DMS114 treated with DMSO at 0.1 percent for 48 hours (cell line): ENCODE measurements around the gene RFC2.
"Not testable (repeated sequence)": the region's sequence is repeated elsewhere in the genome, so short reads cannot be mapped to it uniquely, and the experiment has no call there.

Experiments
- DNase-seq: peaks from one replicate; lab custom pipeline; 2025; ENCODE audit not compliant: unreplicated experiment; lab: John Stamatoyannopoulos, UW

The RFC2 gene

DNA sequence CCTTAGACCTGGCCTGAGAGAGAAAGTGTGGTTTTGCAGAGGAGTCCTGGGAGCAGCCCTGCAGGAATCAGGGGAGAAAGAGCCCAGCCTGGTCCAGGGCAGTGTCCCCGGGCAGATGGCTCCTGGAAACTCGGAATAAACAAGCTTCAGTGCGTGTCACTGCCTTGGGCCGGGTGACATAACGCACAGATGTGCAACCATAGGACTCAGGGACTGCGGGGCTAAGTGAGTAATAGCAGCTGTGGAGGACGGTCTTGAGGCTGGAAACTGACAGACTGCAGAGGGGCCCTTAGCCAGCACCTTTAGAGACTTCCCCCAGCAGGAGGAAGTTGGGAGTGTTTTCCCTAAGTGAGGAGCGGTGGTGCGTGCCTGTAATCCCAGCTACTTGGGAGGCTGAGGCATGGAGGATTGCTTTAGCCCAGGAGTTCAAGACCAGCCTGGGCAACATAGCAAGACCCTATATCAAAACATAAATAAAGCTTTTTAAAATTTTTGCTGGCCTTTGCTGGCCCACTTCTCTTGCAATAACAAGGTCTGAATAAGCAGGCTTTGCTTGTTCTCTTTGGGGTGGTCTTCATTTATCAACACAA is 29.8 kb upstream of the RFC2 start:
- DNase-seq, result no peak

DNA sequence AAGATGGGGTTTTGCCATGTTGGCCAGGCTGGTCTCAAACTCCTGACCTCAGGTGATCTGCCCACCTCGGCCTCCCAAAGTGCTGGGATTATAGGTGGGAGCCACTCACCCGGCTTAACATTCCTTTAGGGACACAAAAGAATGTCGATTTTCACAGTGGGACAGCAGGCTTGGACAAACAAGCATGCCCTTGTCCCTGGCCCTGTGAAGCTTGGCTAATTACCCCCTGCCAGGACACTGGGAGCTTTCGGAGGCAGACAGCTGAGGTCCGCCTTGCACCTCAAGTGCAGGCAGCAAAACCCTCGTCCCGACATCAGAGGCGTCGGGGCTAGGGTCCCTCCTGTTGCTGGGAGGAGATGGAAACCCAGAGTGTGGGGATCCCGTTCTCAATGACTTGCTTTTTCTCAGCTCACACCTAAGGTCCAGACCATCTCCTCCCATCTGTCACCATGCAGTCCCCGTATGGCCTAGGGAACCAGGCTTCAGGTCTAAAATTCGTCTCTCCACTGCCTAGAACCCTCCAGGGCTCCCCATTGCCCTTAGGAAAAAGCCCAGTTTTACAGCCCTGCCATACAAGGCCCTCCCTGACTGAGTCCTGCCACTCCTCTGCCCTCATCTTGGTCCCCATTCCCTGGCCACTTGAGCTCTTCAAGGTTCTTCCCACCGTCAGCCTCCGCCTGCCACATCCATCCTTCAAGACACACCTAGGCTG is 28.7 kb upstream of the RFC2 start:
- no peak for DNase-seq

DNA sequence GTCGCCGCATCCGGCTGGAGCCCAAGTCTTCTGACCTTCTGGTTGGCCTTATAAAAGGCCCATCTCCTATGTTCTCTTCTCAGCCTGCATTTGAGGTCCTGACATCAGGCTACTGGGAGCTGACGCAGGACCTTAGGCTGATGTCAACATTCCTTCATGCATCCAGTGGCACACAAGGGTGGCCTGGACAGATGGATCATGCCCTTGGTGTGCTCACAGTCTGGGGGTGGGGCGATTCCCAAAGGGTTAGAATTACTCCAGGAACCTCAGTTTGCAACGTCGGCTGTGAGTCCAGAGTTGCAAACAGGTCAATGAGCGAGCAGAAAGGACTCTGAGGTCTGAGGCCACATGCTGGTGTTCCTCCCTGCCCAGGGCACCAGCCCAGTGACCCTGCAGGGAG is 26.8 kb upstream of the RFC2 start:
- DNase-seq, result no peak

DNA sequence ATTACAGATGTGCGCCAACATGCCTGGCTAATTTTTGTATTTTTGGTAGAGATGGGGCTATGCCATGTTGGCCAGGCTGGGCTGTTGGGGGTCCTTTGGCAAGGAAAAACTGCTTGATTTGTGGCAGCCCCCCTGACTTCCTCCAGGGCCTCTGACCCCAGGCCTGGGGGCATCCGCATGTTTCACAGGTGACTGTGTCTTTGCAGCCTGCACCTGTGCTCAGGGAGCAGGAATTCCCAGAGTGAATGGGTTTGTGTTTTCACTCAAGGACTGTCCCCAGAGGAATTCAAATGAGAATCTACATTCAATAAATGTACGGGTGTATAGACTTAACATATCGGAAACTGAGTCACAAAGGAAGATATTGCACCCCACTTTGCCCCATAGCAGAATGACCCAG is 23.4 kb upstream of the RFC2 start:
- no peak for DNase-seq

DNA sequence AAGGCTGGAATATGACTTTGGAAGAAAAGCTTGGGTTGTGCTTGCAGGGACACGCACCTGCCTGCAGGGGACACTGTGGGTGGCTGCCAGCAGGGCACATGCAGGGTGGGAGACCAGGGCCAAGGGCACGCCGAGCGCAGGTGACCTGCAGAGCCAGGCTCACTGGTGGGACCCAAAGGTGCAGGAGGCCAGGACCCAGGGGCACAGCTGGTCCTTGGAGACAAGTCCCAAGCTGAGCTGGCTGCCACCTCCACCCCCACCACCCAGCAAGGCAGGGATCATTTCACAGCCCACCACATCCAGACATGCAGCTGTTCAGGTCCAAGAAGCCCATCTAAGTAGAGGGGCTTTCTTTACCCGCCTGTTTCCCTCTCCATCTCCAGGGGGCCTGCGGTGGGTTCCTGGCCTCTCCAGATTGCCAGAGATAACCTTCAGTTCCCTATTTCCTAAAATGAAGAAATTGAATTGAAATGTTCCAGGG is 21.2 kb upstream of the RFC2 start:
- no peak for DNase-seq

DNA sequence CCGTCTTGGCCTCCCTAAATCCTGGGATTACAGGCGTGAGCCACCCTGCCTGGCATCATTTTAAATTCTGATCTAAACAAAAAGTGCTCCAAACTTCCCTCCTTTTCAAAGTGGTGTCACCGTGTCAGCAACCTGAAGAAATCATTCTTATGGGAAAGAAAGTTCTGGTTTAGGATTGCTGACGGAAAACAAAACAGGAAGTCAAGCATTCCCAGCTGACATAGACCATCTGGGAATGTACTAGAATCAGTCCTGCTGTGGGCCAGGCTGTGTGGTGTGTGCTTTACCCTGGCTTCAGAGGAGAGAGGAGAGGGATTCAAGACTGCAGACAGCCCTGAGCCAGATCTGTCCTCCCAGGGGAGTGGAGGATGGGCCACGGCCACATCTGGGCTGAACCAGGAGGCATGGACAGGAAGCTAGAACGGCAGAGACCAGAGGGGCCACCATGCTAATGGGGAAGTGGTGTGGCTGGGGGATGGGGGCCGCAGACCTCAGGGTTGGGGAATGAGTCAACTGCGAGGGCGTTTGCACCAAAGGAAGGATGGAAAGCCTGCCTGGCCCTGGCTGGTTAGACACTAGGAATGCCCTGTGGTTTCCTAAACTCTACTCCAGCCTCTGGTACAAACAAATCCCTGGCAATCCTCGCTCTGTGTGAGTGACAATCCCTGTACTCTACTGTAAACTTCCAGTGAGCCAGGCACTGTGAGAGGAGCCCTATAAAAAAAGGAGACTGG is 18.3 kb upstream of the RFC2 start:
- DNase-seq, result no peak

DNA sequence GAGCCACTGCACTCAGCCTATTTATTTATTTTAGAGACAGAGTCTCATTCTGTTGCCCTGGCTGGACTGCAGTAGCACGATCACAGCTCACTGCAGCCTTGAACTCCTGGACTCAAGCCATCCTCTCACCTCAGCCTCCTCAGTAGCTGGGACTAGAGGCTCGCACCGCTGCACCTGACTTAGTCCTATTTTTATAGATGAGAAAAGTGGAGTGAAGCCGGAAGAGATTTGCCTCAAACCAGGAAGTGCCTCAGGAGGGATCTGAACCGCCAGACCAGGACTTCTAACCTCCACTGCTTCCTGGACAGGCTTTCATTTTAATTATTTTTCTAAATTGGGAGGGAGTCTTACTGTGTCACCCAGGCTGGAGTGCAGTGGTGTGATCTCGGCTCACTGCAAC is 17.5 kb upstream of the RFC2 start:
- no peak for DNase-seq

DNA sequence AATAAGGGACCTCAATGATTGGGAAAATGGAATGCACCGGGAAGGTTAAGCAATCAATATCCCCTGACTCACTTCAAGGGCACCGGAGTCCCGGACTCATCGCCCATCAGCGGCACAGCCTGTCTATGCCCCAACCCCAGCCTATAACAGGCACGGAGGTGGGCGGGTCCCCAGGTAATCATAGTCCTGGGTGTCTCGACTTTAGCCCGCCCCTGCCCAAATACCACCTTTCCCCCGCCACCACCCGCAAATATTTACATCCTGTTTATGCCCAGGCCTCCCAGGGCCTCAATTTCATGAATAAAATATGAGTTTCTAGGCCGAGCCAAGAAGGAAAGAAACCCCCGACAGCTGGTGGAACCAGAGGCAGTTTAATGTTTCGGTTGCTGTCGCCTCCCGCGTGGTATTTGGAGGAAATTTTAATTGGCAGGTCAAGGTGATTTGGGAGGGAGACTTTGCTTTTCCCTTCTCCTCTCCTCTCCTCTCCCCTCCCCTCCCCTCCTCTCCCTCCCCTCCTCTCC is 15.6 kb upstream of the RFC2 start:
- DNase-seq, result peak; percentile 36

DNA sequence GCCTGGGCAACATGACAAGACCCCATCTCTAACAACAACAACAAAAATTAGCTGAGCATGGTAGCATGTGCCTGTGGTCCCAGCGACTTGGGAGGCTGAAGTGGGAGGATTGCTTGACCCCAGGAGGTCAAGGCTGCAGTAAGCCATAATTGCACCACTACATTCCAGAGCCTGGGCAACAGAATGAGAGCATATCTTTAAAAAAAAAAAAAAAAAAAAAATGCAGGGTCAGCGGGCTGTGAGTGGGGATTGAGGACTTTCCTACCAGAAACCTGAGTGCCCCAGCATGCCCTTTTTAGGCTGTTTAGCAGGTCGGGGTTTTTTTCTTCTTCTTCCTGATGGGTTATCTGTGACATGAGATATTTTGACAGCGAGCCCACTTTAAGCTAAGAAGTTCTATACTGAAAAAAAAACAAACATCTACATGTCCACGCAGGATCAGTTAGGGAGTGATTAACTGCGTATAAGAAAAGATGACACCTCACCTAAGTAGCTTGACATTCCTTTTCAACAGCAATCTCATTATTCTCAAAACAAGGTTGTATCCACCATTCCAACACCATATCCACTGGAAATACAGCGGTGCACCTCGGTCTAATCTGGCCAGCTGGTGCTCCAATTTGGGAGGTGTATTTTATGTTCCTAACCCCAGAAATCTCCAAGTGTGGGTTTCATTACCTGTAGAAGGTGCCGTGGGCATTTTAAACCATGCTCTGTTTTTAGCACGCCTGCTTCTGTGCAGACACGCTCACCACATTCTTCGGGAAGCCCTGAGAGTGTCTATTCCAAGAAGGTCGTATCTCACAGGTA is 13.8 kb upstream of the RFC2 start:
- DNase-seq, result no peak

DNA sequence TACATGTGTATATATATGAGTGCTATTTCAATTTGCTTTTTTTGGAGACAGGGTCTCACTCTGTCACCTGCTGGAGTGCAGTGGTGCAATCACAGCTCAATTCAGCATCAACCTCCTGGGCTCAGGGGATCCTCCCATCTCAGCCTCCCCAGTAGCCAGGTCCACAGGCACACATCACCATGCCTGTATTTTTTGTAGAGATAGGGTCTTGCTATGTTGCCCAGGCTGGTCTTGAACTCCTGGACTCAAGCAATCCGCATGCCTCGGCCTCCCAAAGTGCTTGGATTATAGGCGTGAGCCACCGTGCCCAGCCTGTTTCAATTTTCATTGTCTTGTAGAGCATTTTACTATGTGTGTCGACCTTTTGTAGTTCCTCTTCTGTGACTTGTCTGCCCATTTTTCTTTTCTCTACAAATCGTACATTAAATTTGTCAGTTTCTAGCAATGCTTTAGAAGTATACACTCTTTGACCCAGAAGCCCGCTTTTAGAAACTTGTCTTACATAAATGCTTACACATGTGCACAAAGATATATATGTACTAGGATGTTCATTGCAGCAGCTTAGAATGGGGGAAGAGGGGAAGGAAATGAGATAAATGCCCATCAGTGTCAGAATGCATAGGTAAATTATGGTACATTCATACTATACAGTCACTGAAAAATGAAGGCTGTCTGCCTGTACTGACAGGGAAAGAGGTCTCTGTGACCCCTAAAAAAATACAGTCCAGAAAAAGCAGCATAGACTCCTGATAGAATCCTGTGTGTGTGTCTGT is 12.2 kb upstream of the RFC2 start:
- no peak for DNase-seq

DNA sequence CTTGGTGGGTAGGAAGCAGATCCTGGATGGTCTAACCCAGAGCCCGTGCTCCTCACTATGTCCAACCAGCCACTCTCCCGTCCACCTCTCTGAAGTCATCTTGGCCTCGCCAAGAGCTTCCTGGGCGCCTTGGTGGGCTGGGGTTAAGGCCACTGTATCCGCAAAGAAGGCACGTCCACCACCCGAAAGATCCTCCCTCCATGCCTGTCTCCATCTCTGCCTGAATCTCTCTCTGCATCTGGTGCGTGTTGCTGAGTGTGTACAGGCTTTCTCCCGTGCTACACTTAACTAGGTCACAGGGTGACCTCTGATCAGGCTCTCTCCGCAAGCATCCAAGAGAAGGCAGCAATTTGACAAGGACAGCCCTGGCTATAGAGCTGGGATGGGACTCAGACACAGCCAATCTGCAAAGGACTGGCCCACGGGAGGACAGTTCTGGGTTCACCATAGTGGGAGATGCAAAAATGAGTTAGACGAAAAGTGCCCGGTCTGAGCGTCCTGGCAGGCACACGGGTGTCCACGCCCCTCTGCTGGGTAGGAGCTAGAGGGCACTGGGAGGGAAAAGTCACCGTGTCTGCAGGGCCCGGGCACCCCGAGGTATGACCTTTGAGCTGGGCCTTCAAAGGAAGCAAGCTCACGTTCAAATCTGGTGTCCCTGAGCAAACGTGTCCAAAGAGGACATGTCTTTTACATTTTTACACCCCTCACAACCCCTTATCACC is 9.4 kb upstream of the RFC2 start:
- no peak for DNase-seq

DNA sequence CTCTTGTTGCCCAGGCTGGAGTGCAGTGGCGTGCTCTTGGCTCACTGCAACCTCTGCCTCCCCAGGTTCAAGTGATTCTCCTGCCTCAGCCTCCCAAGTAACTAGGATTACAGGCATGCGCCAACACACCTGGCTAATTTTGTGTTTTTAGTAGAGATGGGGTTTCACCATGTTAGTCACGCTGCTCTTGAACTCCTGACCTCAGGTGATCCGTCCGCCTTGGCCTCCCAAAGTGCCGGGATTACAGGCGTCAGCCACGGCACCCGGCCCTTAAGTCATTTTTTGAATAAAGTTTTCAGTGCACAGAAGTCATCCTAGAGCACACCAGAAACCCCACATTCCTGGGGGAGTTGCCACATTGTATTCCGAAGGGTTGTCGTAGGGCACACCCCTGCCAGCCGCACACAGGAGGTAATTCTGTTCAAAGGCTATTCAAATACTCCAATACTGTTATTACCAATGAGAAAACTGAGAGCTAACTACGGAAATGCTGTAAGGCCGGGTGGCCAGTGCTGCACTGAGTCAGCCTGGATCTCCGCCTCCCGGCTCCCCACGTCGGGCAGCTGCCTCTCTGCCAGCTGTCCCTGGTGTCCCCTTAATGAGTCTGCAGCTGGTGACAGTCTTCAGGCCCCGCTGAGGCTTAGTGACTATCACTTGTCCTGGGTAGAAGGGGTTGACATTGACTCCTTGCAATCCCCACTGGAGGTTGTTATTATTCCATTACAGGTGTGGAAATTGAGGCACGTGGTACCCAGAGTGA is 8.6 kb upstream of the RFC2 start:
- DNase-seq, result no peak

DNA sequence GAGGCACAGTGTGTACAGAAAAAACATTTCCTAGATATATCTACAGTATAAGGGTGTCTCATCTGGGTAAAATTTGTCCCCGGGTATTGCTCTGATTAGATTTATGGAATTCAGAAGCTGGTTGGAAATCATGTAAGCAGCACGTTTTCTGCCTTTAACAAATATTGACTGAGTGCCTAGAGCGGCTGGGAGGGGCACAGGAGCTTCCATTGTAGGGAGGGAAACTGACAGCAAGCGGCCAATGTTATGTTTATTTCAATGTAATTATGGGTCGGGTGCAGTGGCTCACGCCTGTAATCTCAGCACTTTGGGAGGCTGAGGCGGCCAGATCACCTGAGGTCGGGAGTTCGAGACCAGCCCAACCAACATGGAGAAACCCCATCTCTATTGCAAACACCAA is 4.4 kb upstream of the RFC2 start:
- DNase-seq, result no peak

DNA sequence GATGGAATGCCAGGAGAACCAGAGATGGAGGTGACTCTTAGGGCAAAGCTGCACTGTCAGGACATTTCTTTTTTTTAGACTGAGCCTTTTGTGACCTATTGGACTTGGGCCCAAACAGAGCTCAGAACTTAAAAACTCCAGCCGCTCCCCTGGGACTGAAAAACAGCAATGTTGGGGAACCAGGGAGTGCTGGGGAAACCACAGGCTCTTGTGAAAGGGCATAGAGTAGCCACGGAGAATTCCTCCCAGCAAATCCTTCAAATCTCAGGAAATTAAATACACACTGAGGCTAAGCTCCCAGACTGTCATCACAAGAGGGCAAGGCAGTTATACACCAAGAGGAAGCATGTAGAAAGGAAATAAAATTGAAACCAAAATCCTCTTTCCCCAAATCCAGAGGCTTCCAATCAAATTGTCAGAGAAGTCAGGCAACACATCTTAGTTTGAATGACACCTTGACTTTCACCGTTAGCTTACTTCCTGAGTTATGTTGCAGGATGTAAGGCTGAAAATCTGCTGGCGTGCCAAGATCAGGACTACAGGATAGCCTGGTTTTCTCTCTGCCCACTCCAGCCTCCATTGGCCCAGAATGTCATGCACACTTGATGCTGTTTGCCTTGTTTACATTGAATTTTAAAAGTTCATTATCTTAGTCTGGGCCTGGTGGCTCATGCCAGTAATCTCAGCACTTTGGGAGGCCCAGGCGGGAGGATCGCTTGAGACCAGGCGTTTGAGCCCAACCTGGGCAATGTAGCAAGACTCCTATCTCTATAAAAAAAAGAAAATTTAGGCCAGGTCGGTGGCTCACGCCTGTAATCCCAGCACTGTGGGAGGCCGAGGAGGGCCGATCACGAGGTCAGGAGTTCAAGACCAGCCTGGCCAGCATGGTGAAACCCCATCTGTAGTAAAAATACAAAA is 2.6 kb upstream of the RFC2 start:
- DNase-seq, result no peak

DNA sequence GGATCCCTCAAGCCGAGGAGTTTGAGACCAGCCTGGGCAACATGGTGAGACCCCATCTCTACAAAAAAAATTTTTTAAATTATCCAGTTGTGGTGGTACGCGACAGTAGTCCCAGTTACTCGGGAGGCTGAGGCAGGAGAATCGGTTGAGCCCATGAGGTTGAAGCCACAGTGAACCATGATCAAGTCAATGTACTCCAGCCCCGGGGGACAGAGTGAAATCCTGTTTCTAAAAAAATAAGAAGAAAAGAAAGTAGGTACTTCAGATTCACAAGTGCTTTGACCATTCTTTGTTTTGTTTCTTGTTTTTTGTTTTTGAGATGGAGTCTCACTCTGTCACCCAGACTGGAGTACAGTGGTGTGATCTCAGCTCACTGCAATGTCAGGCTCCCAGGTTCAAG is 1.3 kb upstream of the RFC2 start:
- DNase-seq, result not testable (repeated sequence)

DNA sequence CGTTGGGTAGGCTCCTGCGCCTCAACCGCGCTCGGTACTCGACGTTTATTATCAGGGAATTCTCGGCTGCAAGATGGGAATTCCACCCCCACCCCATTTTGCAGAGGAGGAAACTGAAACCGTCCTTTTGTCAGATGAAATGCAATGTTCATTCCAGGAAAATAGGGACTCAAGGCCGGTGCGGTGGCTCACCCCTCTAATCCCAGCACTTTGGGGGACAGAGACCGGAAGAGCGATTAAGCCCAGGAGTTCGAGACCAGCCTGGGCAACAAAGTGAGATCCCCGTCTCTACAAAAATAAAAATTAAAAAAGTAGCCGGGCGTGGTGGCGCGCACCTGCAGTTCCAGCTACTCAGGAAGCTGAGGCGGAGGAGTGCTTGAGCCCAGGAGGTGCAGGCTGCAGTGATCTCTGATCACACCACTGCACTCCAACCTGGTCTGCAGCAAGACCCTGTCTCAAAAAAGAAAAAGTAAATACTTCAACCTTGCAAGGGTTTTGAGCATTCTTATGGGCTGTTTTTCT is 720 bp upstream of the RFC2 start:
- DNase-seq, result no peak

DNA sequence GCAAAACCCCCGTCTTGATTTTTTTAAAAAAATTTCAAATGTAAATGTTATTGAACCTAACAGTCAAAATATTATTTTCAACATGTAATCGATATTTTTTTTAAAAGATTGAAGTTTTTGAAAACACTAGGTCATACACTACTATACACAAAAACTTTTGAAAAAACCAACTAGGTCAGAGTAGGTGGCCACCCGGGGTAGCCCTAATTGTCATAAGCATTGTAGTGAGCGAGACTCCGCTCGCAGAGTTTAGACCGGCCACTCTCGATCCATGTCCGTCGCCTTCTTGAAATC is 417 bp downstream of the RFC2 start:
- DNase-seq, result no peak

DNA sequence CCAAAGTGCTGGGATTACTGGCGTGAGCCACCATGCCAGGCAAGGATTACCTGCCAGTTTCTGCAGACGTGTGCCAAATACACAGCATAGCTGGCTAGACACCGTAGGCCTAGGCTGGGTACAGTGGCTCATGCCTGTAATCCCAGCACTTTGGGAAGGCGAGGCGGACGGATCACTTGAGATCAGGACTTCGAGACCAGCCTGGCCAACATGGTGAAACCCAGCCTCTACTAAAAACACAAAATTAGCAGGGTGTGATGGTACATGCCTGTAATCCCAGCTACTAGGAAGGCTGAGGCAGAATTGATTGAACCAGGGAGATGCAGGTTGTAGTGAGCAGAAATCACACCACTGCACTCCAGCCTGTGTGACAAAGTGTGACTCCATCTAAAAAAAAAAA is 868 bp downstream of the RFC2 start:
- DNase-seq, result no peak
